Posterior cingulate gyrus (tissue), 11 donors: ENCODE results near the gene KCNJ6.

Experiments used
- DNase-seq, 10 donors: peaks; one replicate each; pipeline versions ENCODE4 v3.0.0 to v3.0.0-alpha.2; 2020 to 2021; ENCODE audit warnings: mixed read lengths in 3 of 10
- intact Hi-C: fragments of 100-400 bp; cut with DNase I; formaldehyde crosslinking; loops from one replicate; pipeline ENCODE4 v1.15.1; 2023

Gene KCNJ6

DNA sequence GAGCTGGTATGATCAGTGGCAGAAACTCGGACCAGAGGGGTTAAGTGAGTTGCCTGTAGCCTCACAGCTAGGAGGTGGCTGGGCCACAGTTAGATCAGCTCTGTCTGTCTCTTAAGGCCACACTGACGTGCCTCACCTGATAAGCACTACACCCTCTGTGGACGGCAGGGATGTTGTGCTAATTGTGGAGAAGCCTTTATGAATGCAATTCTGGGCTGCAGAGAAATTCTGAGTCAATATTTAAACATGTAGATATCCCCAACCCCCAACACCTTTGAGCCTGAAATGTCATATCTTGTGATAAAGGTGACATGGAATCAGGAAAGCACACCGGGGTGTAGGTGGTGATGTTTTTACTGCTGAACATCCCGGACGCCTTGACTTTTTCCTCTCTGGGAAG, 88.3 kb downstream of the KCNJ6 start:
- intact Hi-C loops: no loop called here
- no peak for DNase-seq

DNA sequence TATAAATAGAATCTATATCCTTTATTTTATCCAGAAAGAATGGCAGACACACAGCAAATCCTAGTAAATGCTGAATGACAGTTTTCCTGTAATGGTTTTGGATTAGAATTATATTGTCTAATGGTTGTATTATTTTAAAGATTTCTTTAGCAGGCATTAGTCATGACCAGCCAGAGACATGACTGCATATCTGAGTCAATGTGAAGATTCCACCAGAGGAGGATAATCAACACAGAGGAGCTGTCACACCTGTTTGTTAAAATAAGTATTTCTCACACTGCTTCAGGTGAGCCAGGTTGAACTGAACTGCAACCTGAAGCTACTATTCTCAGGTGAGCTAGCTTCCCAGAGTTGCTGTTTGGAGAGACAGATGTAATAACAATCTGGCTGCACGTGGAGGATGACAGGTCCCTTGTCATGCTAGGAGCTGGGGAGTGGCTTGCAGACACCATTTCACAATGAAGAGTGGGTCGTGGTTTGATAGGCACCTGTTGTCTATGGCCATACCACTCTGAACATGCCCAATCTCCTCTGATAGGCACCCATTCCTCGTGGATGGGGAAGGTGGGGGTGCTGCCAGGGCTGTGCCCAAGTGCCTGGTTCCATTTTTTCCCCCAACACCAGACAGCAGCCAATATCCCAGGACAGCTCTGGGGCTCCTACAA, 94.3 kb downstream of the KCNJ6 start:
- intact Hi-C loops: no loop called here
- no peak for DNase-seq

DNA sequence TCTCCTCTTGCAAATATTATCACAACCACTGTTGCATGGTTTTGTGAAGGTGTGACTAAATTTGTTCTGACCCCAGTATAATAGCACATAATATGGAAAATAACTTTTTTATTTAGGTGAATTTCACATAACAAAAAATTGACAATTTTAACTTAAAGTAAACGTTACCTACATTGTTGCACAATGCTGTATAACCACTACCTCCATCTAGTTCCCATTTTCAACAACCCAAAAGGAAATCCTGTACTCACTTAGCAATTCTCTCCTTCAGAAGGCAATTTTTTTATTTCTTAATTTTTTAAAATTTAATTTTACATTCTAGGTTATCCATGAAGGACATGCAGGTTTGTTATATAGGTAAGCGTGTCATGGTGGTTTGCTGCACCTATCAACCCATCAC, 95.2 kb downstream of the KCNJ6 start:
- intact Hi-C loops: no loop called here
- DNase-seq: no peak

DNA sequence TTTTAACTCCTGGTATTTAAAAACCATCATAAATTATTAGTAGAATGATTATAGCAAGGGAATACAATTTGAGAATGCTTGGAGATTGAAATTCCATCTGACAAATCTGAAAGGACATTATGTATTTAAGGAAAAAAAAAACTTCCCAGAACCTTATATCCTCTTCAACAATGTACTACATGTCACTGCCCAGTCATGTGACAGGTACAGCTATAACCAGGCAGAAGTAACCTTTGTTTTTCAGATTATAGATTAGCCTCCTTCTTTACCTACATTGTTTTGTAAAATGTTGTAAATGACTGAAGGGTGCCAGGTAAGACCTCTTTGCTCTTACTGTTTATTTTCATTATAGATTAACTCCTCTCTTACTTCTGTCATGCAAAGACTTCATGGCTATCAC, 96.9 kb downstream of the KCNJ6 start:
- no peak for DNase-seq
- intact Hi-C loops: no loop called here

DNA sequence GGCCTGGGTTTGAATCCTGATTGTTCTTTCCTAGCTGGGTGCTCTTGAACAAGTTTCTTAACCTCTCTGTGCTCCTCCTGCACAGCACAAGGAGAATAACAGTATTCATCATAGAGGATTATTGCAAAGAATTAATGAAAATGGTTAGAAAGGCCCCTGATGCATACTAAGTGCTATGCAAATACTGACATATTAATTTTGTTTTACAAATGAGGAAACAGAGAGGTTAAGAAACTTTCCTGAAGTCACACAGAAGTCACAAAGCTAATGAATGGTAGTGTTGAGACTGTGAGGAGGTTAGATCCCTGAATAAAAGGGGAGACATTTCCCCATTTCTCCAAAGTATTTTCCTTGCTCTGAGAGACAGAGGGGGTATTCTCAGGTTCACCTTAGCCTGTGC, 99.0 kb downstream of the KCNJ6 start:
- DNase-seq: no peak
- intact Hi-C loops: no loop called here

DNA sequence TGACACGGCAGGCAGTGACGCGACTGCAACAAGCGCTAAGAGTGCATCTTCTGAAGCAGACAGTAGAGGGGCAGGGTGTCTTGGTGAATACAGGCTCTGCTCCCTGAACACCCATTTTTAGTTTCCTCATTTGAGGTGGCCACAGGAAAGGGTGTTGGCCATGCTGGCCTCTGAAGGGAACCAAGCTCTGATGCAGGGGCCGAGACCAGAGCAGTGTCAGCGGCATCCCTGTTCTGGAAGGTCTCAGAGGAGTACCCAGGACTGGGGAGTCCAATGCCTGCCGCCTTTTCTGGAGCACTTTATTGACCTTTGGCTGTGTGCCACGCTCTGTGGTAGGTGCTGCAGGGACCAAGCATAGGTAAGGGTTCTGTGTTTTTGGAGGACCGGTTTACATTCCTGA, 100.4 kb downstream of the KCNJ6 start:
- intact Hi-C loops: no loop called here
- no peak for DNase-seq

DNA sequence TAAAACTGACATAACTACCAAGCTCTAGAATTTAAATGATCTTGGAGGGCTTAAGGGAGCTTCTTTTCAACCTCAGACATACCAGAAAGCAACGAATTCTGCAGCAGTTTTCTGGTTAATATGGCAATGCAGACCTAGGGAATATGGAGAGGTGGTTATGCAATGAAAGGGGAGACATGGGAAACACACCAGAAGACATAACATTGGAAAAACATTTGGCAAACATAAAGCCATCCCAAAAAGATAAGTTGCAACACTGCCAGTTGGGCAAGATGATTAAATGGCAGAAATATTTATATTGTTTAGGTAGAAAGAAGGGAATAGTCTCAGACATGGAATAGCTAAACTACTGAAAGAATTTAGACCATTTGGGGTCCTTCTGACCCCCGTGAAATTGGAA, 104.5 kb downstream of the KCNJ6 start:
- intact Hi-C loops: no loop called here
- no peak for DNase-seq

DNA sequence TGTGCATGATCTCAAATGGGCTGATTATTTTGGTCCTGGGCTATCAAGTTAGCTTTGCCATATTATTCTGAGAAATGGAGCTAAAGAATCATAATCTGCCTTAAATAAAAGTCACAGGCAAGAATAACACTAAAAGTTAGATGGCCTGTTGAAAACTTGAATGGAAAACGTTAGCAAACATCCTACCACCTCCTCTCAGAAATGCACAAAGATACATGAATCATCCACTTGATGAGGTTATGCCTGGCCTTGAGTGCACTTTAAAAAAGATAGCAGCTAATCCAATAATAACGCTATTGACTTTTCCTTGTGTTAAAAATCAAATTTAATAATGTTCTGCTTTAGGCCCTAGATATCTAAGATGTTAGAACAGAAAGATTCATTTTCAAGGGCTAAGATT, 108.0 kb downstream of the KCNJ6 start:
- intact Hi-C loops: no loop called here
- no peak for DNase-seq

DNA sequence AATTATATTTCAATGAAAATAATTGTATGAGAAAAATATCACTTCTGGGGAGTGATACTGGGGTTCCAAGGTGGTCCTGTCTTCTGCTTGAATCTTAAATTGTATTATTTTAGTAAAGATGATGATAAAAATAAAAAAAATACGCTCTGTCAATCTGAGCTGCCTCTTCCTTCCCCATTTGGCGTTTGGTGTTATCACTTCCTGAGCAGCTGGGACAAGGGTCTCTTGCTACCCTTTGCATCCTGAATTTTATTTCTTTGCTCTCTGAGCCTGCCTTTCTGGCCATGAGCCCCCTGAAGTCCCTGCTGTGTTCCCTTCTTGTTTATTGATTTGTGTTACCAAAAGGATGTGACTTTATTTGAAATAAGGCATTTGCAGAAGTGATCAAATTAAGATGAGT, 111.0 kb downstream of the KCNJ6 start:
- intact Hi-C loops: no loop called here
- no peak for DNase-seq

DNA sequence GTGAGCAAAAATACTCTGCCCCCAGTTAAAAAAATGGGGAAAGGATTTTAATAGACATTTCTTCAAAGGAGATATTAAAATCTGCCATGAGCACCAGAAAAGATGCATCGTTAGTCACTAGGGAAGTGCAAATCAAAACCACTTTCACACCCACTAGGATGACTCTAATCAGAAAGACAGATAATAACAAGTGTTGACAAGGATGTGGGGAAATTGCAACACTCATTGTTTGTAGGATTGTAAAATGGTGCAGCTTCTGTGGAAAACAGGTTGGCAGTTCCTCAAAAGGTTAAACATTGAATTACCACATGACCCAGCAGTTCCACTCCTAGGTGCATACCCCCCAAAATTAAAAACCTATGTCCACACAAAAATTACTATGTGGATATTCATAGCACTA, 112.3 kb downstream of the KCNJ6 start:
- intact Hi-C loops: no loop called here

DNA sequence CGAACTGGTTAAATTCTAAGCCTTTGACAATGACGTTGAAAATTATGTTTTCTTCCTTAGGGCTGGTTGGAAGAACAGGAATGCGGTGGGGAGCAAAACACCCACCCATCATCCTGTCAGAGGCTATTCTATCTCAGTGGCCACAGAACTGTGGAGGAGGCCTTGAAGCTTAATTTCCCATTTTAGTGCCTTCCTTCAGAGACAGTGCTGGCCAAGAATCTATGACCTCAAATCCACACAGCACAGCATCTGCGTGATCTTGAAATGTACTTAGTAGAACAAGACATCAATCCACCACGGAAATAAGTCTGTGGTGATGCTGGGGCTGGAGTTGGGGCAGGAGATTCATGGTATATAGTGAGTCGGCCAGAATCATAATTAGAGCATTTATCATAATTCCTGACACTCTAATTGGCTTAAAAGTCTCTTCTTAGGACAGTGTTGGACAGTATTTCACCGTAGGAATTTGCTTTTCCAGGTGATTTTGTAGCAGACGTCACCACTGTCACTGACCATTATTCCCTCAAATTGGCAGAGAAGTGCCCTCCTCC, 113.1 kb downstream of the KCNJ6 start:
- intact Hi-C loops: no loop called here

More for the DNA sequence above, 112.3 kb downstream of the KCNJ6 start:
- no peak for DNase-seq

DNA sequence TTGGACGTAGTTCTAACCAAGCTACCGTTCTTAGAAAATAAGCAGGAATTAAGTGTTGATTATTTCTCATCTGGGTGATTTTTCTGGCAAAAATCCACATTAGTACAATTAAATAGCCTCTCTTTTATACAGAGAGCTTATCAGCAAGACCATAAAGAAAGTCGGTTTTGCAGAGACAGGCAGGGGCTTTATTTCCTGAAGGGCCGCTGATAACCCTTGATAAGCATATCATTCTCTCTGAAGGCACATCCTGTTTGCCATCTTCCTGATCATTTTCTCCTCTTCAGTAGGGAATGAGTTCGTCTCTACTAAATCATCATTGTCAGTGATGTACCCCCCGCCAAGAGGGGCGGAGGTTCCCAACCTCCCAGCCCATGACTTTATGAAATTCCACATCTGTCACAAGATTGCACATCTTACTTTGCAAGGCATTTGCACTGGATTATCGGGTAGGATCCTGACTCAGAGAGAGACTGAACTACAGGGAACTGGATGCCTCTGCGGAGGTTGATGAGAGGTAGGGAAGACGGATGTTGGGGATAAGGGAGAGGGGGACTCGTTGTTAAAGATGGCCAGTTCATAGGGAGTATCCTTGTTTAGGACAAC, 115.7 kb downstream of the KCNJ6 start:
- no peak for DNase-seq
- intact Hi-C loops: no loop called here

More for the DNA sequence above, 113.1 kb downstream of the KCNJ6 start:
- DNase-seq: no peak

DNA sequence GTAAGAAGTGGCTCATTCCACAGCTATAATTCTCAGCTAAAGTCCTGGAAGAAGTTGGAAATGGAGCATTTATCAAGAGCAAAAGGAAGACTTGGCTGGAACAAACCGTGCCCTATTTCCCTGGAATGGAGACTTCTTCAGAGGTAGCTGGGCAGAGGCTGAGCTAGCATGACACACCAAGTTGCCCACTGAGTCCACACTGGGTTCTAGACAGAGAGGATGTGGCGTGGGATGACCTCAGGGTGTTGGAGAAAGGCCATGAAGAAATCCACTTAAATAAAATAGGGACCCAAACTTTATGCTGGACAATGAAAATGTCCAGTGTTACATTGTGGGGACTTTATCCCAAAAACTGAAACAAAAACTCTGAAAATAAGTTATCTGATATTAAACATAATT, 116.2 kb downstream of the KCNJ6 start:
- no peak for DNase-seq
- intact Hi-C loops: no loop called here

DNA sequence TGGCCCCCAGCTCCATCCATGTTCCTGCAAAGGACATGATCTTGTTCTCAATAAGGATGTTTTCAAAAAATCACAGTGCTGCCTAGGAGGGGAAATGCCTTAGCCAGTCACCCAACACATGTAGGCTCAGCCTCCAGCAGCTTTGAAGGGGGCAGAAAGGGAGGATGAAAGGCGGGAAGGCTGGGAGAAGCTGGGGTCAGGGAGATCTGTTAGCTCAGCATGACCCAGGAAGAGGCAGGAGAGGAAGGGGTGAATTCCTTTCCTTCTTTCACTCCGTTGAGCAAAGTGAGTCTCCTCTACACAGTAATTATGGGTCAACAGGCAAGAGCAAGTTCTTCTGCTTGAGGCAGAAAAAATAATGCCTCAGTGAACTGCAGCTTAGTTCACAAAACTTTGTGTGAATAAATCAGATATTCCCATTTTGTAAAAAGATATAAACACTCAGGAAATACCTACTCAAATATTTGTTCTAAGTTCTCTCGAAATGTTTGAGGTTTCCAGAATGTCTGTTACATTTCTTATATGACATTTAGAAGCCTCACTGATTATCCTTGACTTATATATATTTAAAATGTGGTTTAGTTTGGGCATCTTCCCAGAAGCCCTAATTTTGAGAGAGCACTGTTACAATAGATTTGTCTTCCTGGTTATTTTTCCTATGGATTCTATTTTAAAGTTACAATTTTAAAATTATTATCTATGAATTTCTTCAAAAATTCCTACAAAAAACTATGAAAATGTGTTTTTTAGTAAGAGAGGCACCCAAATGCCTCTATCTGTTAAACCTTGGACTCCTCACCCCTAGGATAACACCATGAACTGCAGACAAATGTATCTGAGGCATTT, 116.8 kb downstream of the KCNJ6 start:
- intact Hi-C loops: no loop called here
- DNase-seq: no peak

DNA sequence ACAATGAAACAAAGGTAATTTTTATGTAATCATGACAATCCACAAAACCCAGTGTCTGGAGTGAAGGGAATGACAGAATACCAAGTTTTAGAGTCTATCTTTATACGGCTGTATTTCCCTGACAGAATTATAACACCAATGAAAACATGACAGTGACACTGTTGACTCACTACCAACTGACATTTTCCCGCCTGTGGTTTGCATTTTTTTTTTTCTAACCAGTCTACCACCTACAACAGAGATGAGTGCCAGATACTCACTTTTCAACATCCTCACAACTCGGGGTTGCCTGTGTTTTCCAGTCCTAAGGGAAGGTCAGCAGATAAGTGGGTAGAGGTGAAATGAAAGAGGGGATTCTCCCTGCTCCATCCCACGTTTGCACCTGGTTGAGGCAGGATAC, 118.9 kb downstream of the KCNJ6 start:
- intact Hi-C loops: no loop called here
- DNase-seq: no peak

DNA sequence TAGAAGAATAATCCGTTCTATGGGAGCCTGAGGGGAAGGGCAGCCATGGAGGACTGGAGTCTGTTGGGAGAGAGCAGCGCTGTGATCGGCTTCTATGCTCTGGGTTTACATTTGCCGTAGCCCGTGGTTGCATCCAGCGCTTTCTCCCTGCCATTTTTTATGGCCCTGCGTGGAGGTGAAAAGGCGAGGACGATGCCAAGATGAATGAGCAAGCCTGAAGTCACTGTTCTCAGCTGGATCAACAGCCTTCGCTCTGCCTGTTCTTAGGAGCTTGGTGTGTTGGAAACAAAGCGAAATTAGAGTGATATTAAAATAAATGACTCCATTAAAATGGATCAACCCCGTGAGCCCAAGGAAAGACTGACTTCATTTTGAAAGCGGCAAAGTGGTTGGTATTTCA, 120.2 kb downstream of the KCNJ6 start:
- intact Hi-C loops: no loop called here
- DNase-seq: no peak

DNA sequence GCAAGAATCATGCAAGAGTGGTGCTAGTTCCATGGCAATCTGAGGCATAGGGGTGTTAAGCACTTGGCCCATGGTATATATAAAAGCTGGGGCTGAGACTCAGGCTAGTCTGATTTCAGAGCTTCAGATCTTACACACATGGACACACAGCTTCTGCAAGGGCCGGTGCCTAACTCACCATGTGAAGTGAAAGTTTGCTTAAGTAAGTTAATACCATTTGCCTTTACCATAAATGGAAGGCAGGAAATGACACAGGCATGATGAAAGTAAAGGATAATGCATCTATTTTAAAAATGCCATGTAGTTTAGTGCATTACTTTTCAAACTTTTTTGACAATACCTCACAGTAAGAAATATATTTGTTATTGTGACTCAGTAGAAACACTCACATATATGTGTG, 122.6 kb downstream of the KCNJ6 start:
- no peak for DNase-seq
- intact Hi-C loops: no loop called here

DNA sequence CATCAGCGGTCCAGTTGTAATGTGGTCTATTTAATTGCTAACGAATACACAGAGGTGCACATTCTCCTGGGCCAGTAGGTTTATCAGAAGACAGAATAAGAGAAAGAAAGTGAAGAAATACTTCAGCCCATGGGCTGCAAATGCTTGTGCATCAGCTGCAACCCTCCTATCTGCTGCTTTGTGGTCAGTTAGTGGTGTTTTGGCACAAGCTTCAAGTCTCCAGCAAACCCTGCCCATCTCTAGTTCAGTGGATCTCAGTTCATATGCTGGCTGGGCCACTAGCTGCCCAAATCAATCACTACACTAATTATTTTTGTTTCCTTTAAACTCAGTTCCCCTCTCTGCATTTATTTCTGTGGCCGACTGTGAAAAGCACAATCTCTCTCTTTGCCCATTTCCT, 124.2 kb downstream of the KCNJ6 start:
- DNase-seq: no peak
- intact Hi-C loops: no loop called here

DNA sequence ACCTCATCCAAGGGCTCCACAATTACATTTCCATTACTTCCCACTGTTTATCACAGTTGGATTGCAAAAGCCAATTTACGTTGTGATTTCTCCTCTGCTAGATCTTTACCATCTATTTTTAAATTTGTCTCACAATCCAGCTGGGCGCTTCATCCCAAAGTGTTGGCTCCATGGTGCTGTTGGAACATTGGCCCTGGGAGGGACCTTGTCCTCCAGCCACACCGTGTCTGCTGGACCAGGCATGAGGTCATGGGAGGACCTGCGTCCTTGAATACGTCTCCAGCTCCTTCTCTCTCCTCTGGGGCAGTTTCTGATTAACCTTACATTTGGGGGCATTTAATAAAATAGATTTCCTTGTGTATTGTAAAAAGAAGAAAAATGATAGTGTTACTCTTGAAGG, 125.4 kb downstream of the KCNJ6 start:
- DNase-seq: no peak
- intact Hi-C loops: no loop called here

DNA sequence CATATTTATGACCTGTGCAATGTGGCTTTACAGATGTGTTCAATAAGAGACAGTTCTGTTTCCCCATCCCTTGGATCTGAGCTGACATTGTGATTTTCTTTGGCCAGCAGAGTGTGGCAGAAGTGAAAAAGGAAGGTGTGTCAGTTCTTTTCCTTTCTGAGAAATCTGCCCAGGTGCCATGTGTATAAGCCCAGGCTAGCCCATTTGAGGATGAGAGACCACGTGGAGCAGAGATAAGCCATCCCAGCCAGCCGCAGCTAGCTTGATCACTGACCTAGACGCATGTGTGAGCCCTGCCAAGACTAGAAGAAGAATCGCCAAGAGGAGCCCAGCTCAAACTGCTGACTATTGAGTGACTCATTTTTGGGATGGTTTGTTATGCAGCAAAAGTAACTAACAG, 127.8 kb downstream of the KCNJ6 start:
- intact Hi-C loops: no loop called here
- no peak for DNase-seq

DNA sequence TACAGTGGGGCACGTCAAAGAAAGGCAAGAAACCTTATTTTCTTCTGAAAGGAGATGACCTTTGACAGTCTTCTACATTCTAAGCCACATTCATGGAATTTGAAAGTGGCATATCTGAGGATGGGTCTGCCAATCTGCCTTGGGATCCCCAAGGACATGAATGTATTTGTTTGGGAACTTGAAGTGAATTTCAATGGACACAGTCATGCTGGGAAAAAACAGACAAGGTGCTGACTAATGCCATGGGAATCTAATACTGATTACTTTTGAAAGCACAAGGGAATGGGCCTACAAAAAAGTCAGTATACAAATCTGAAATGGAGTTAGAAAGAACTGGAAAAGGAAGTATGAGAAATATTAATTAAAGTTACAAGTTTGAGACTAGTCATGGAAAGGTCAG, 128.8 kb downstream of the KCNJ6 start:
- no peak for DNase-seq
- intact Hi-C loops: no loop called here
